ENCODE measurements around the gene DNMT3L. TPM values are rescaled to one million over a fixed set of nuclear protein-coding genes. Genes with fewer than 3 reads are reported as not detected.
"Not testable (repeated sequence)": the region's sequence is repeated elsewhere in the genome, so short reads cannot be mapped to it uniquely, and the experiment has no call there.

Gene DNMT3L
- total and polyA plus RNA-seq, 2 experiments from 2014 or later, result 0.27 TPM; not detected in 1

GRCh38 chr21:44228109-44228508 lies 33.6 kb downstream of the DNMT3L start:
- H3K79me2 ChIP-seq (replicated peaks; ENCODE audit: insufficient read depth); H3K4me1 ChIP-seq (ENCODE audit: insufficient read depth); H3K36me3 ChIP-seq (ENCODE audit: insufficient read depth); H2AFZ ChIP-seq; H3K27ac Mint-ChIP-seq; H4K20me1 ChIP-seq (replicated peaks; ENCODE audit: insufficient read depth); H3K4me2 ChIP-seq; H3K27ac ChIP-seq (ENCODE audit: low read depth); H3K4me3 Mint-ChIP-seq; DNase-seq (ENCODE audit: low spot score); H3K36me3 Mint-ChIP-seq (ENCODE audit: low read depth); H3K27me3 Mint-ChIP-seq (ENCODE audit: insufficient read depth, low read depth, poor library complexity); H3K4me3 ChIP-seq; H3K27me3 ChIP-seq (ENCODE audit: insufficient read depth); H3K9me2 ChIP-seq (ENCODE audit: insufficient read depth); H3F3A ChIP-seq (replicated peaks; ENCODE audit: low read depth); H3K4me1 Mint-ChIP-seq; ATAC-seq; H3K9me3 Mint-ChIP-seq: not testable (repeated sequence)

DNA sequence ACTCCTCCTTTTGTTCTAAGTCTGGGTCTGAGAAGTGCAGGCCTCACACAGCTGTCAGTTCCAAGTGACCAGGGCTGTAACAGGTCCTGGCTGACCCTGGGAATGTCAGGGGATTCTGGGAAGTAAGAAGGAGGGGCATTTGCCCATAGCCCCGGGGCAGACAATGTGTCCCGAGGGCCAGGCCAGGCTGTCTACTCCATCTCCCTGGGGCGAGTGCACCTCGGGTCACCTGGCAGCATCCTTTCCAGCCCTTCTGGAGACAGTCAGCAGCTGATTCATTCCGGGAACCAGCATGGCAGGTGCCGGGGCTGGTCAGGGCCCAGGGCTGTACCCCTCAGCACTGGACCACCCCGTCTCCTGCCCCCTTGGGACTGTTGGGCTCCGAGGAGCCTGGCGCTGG lies 34.1 kb downstream of the DNMT3L start:
- H3K27me3 Mint-ChIP-seq (ENCODE audit: insufficient read depth, low read depth, poor library complexity); DNase-seq (ENCODE audit: low spot score); H3F3A ChIP-seq (replicated peaks; ENCODE audit: low read depth); H3K9me3 Mint-ChIP-seq; H3K4me1 Mint-ChIP-seq; H2AFZ ChIP-seq; H3K4me3 Mint-ChIP-seq; H3K79me2 ChIP-seq (replicated peaks; ENCODE audit: insufficient read depth); H4K20me1 ChIP-seq (replicated peaks; ENCODE audit: insufficient read depth); H3K36me3 Mint-ChIP-seq (ENCODE audit: low read depth); H3K27ac ChIP-seq (ENCODE audit: low read depth); ATAC-seq; H3K4me2 ChIP-seq; H3K4me1 ChIP-seq (ENCODE audit: insufficient read depth); H3K4me3 ChIP-seq; H3K27me3 ChIP-seq (ENCODE audit: insufficient read depth); H3K36me3 ChIP-seq (ENCODE audit: insufficient read depth); H3K9me2 ChIP-seq (ENCODE audit: insufficient read depth); H3K27ac Mint-ChIP-seq: not testable (repeated sequence)

DNA sequence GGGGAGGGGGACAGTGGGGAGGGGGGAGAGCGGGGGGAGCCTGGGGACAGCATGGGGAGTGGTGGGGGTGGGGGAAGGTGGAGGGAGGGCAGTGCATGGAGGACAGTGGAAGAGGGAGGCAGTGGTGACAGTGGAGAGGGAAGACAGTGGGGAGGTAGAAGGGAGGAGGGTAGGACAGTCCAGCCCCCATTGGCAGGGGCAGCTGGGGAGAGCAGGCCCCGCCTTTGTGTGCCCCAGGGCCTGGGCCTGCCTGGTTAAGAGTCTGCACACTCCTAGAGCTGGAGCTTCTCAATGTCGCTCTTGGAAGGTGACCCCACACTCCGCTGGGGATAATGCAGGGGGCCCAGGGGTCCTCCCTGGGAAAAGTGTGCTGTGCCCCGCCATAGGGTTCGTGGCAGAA lies 36.1 kb downstream of the DNMT3L start:
- H3K4me2 ChIP-seq; H3K4me1 ChIP-seq (ENCODE audit: insufficient read depth); H3K4me3 Mint-ChIP-seq; H4K20me1 ChIP-seq (replicated peaks; ENCODE audit: insufficient read depth); H3K27ac ChIP-seq (ENCODE audit: low read depth); H3K27me3 Mint-ChIP-seq (ENCODE audit: insufficient read depth, low read depth, poor library complexity); H2AFZ ChIP-seq; ATAC-seq; H3K9me2 ChIP-seq (ENCODE audit: insufficient read depth); H3K27ac Mint-ChIP-seq; H3K27me3 ChIP-seq (ENCODE audit: insufficient read depth); H3K36me3 ChIP-seq (ENCODE audit: insufficient read depth); H3K9me3 Mint-ChIP-seq; H3K79me2 ChIP-seq (replicated peaks; ENCODE audit: insufficient read depth); H3K36me3 Mint-ChIP-seq (ENCODE audit: low read depth); DNase-seq (ENCODE audit: low spot score); H3K4me1 Mint-ChIP-seq; H3K4me3 ChIP-seq; H3F3A ChIP-seq (replicated peaks; ENCODE audit: low read depth): not testable (repeated sequence)

DNA sequence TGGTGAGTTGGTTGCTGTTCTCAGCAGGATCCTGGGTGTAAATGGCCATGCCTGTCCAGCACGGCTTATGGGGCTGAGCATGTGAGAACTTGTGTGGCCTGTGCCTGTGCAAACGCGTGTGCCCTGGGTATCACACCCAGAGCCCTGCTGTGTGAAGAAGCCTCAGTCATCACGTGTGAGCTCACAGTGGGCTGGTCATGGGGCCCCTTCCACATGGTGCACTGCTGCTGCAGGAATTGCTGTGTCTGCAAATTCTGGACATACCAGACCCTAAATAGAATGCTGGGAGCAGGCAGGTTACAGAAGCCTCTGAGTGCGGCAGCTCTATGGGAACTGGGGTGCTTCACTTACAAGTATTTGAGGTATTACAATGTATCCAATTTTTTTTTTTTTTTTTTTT lies 38.4 kb downstream of the DNMT3L start:
- not testable (repeated sequence) for H4K20me1 ChIP-seq (replicated peaks; ENCODE audit: insufficient read depth); H3K4me1 ChIP-seq (ENCODE audit: insufficient read depth); H3K27me3 Mint-ChIP-seq (ENCODE audit: insufficient read depth, low read depth, poor library complexity); H3K4me1 Mint-ChIP-seq; DNase-seq (ENCODE audit: low spot score); H3K4me3 ChIP-seq; H3K27me3 ChIP-seq (ENCODE audit: insufficient read depth); H3K27ac ChIP-seq (ENCODE audit: low read depth); H2AFZ ChIP-seq; H3K36me3 Mint-ChIP-seq (ENCODE audit: low read depth); H3K79me2 ChIP-seq (replicated peaks; ENCODE audit: insufficient read depth); H3K9me3 Mint-ChIP-seq; H3K36me3 ChIP-seq (ENCODE audit: insufficient read depth); ATAC-seq; H3K9me2 ChIP-seq (ENCODE audit: insufficient read depth); H3K4me2 ChIP-seq; H3F3A ChIP-seq (replicated peaks; ENCODE audit: low read depth); H3K27ac Mint-ChIP-seq; H3K4me3 Mint-ChIP-seq

GRCh38 chr21:44220674-44221073 lies 41.0 kb downstream of the DNMT3L start:
- H3K27ac ChIP-seq (ENCODE audit: low read depth); H3K36me3 Mint-ChIP-seq (ENCODE audit: low read depth); H3K36me3 ChIP-seq (ENCODE audit: insufficient read depth); H3K4me2 ChIP-seq; H3K4me1 Mint-ChIP-seq; H3K27ac Mint-ChIP-seq; DNase-seq (ENCODE audit: low spot score); H3K27me3 Mint-ChIP-seq (ENCODE audit: insufficient read depth, low read depth, poor library complexity); H2AFZ ChIP-seq; H3K4me3 Mint-ChIP-seq; H3K9me3 Mint-ChIP-seq; H4K20me1 ChIP-seq (replicated peaks; ENCODE audit: insufficient read depth); H3K27me3 ChIP-seq (ENCODE audit: insufficient read depth); H3K9me2 ChIP-seq (ENCODE audit: insufficient read depth); ATAC-seq; H3K4me1 ChIP-seq (ENCODE audit: insufficient read depth); H3F3A ChIP-seq (replicated peaks; ENCODE audit: low read depth); H3K4me3 ChIP-seq; H3K79me2 ChIP-seq (replicated peaks; ENCODE audit: insufficient read depth): not testable (repeated sequence)

GRCh38 chr21:44218461-44218860 lies 43.2 kb downstream of the DNMT3L start:
- H3K27ac Mint-ChIP-seq; H3K27me3 ChIP-seq (ENCODE audit: insufficient read depth); DNase-seq (ENCODE audit: low spot score); H3K79me2 ChIP-seq (replicated peaks; ENCODE audit: insufficient read depth); H4K20me1 ChIP-seq (replicated peaks; ENCODE audit: insufficient read depth); H3K4me1 ChIP-seq (ENCODE audit: insufficient read depth); H3K4me3 Mint-ChIP-seq; H2AFZ ChIP-seq; H3K9me3 Mint-ChIP-seq; H3K4me2 ChIP-seq; H3K36me3 Mint-ChIP-seq (ENCODE audit: low read depth); H3K4me3 ChIP-seq; H3K27me3 Mint-ChIP-seq (ENCODE audit: insufficient read depth, low read depth, poor library complexity); H3K36me3 ChIP-seq (ENCODE audit: insufficient read depth); H3K4me1 Mint-ChIP-seq; ATAC-seq; H3K27ac ChIP-seq (ENCODE audit: low read depth); H3F3A ChIP-seq (replicated peaks; ENCODE audit: low read depth); H3K9me2 ChIP-seq (ENCODE audit: insufficient read depth): not testable (repeated sequence)

GRCh38 chr21:44211978-44212377 lies 49.7 kb downstream of the DNMT3L start:
- not testable (repeated sequence) for H3K27me3 ChIP-seq (ENCODE audit: insufficient read depth); H3K27me3 Mint-ChIP-seq (ENCODE audit: insufficient read depth, low read depth, poor library complexity); H3K27ac Mint-ChIP-seq; H3K27ac ChIP-seq (ENCODE audit: low read depth); H3K4me3 ChIP-seq; H3K79me2 ChIP-seq (replicated peaks; ENCODE audit: insufficient read depth); H3K36me3 Mint-ChIP-seq (ENCODE audit: low read depth); H3F3A ChIP-seq (replicated peaks; ENCODE audit: low read depth); DNase-seq (ENCODE audit: low spot score); H3K9me2 ChIP-seq (ENCODE audit: insufficient read depth); ATAC-seq; H2AFZ ChIP-seq; H3K4me1 ChIP-seq (ENCODE audit: insufficient read depth); H3K4me3 Mint-ChIP-seq; H4K20me1 ChIP-seq (replicated peaks; ENCODE audit: insufficient read depth); H3K9me3 Mint-ChIP-seq; H3K4me2 ChIP-seq; H3K36me3 ChIP-seq (ENCODE audit: insufficient read depth); H3K4me1 Mint-ChIP-seq

Data from GM23338 (cell line).